ENCODE data around the gene INTS4.

DNA sequence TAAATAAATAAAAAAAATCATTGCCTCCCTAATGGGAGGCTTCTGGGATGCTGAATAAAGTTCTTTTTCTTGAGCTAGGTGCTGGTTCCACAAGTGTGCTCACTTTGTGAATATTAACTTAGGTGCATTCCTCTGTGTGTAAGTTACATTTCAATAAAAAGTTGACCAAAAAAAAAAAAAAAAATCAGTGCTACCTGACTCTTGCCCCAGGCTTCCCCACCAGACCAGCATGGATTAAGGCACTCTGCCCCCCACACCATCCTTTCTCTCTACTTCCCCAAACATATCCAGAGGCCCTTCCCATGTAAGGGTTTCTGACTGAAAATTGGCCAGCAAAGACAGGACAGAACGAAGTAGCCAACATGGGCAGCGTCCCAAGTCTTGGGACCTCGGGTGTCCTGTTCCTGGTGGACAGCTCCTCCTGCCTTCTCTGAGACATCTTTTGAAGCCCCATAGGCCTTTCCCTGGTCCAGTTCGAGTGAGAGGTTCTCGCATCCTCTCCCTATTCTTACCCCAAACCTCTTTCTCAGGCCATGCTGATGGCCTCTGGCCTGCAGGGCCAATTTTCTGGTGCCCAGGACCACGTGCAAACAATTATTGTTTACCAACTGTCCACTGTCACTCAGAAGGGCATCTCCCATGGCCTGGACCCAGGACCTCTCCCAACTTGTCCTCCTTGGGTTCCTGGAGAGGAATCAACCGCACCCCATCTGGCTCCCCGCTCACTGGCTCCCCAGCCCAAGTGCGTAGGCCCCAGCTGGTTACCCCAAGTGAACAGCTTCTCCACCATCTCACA is 43.6 kb upstream of the INTS4 start:
- TF ChIP-seq, protein P1, sequence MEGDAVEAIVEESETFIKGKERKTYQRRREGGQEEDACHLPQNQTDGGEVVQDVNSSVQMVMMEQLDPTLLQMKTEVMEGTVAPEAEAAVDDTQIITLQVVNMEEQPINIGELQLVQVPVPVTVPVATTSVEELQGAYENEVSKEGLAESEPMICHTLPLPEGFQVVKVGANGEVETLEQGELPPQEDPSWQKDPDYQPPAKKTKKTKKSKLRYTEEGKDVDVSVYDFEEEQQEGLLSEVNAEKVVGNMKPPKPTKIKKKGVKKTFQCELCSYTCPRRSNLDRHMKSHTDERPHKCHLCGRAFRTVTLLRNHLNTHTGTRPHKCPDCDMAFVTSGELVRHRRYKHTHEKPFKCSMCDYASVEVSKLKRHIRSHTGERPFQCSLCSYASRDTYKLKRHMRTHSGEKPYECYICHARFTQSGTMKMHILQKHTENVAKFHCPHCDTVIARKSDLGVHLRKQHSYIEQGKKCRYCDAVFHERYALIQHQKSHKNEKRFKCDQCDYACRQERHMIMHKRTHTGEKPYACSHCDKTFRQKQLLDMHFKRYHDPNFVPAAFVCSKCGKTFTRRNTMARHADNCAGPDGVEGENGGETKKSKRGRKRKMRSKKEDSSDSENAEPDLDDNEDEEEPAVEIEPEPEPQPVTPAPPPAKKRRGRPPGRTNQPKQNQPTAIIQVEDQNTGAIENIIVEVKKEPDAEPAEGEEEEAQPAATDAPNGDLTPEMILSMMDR (conservative IDR thresholded peaks at IDR 0.05; ENCODE audit: low read length), result no peak
- no peak for TF ChIP-seq EZH2phosphoT487 (IDR thresholded peaks at IDR 0.05; ENCODE audit: borderline replicate concordance, low read depth, low read length)
